GM12878 (cell line): ENCODE measurements around the gene COMMD3. TPM values are rescaled to one million over a fixed set of nuclear protein-coding genes. Genes with fewer than 3 reads are reported as not detected.

Experiments used
- BCL11A ChIP-seq: IDR thresholded peaks from 2 replicates; pipeline ENCODE4 v1.6.1; 2011; ENCODE audit warnings: low read depth, low read length
- FOXM1 ChIP-seq: IDR thresholded peaks from 2 replicates; pipeline ENCODE4 v1.6.1; 2012; ENCODE audit warnings: low read depth, mild to moderate bottlenecking, inconsistent platforms, low read length, moderate library complexity
- GABPA ChIP-seq: IDR thresholded peaks from 2 replicates; pipeline ENCODE4 v1.6.1; 2014; ENCODE audit warnings: antibody characterized with exemption, low read depth, mild to moderate bottlenecking, inconsistent platforms
- IKZF1 ChIP-seq: fragments of 450-650 bp; conservative IDR thresholded peaks from 2 replicates; pipeline ENCODE4 v1.6.1; 2017; ENCODE audit warnings: antibody characterized with exemption, mild to moderate bottlenecking
- KAT2A ChIP-seq: conservative IDR thresholded peaks from 2 replicates; pipeline ENCODE4 v1.6.1; 2011; ENCODE audit warnings: low read depth, low read length; ENCODE audit not compliant: control insufficient read depth
- MTA3 ChIP-seq: IDR thresholded peaks from 2 replicates; pipeline ENCODE4 v1.6.1; 2012; ENCODE audit warnings: low read length, inconsistent platforms, borderline replicate concordance
- MYC ChIP-seq: IDR thresholded peaks from 2 replicates; pipeline ENCODE4 v1.6.1; 2011; ENCODE audit warnings: mild to moderate bottlenecking, low read length, moderate library complexity, inconsistent platforms; ENCODE audit not compliant: insufficient read depth, insufficient replicate concordance, insufficient read length, severe bottlenecking
- NFIC ChIP-seq: IDR thresholded peaks from 2 replicates; pipeline ENCODE4 v1.6.1; 2012; ENCODE audit warnings: low read depth, mild to moderate bottlenecking, inconsistent platforms, low read length, moderate library complexity
- NFYB ChIP-seq: IDR thresholded peaks from 2 replicates; pipeline ENCODE4 v1.6.1; 2011; ENCODE audit warnings: low read depth, mild to moderate bottlenecking, low read length, improper control_type of control experiment, moderate library complexity; ENCODE audit not compliant: insufficient read depth
- NR2F1 ChIP-seq: fragments of 450-650 bp; conservative IDR thresholded peaks from 2 replicates; pipeline ENCODE4 v1.6.1; 2017; ENCODE audit warnings: mild to moderate bottlenecking
- NRF1 ChIP-seq: conservative IDR thresholded peaks from 2 replicates; pipeline ENCODE4 v1.6.1; 2011; ENCODE audit warnings: mild to moderate bottlenecking, low read depth, low read length, improper control_type of control experiment
- PAX5 ChIP-seq: IDR thresholded peaks from 2 replicates; pipeline ENCODE4 v1.6.1; 2011; ENCODE audit warnings: low read depth, low read length, borderline replicate concordance
- SP1 ChIP-seq: IDR thresholded peaks from one replicate; pipeline ENCODE4 v1.6.1; 2011; ENCODE audit warnings: low read depth, low read length
- TCF7 ChIP-seq: IDR thresholded peaks from 2 replicates; pipeline ENCODE4 v1.6.1; 2014; ENCODE audit warnings: antibody characterized with exemption, borderline replicate concordance
- polyA plus RNA-seq, 11 experiments: library from polyadenylated mRNA; depleted of rRNA in 4 of 11; unstranded in 6 of 11; stranded (reverse) in 5 of 11; fragments of >200 nt; fragmentation: Nextera tagmentation in 4 of 11; fragmentation: Illumina TruSeq in 1 of 11; extraction: Ambion mirVana in 4 of 11; extraction: Trizol in 1 of 11; gene quantifications; 1 replicate in 1 of 11; 2 replicates in 10 of 11; pipeline versions ENCODE4 v1.2.1 to v1.2.3, GENCODE V29; 2011 to 2016; ENCODE audit warnings: inconsistent platforms in 2 of 11, missing spikeins in 2 of 11, low read depth in 1 of 11
- total RNA-seq, 4 experiments: library from RNA; depleted of rRNA in 3 of 4; stranded (reverse); fragments of >200 nt in 3 of 4; fragmentation: Illumina TruSeq in 1 of 4; extraction: Trizol in 1 of 4; gene quantifications; 2 replicates each; pipeline versions ENCODE4 v1.2.1 to v1.2.3, GENCODE V29; 2013 to 2021
- TF ChIP-seq, protein P1 (sequence below): fragments of 150-350 bp; IDR thresholded peaks from 2 replicates; pipeline ENCODE4 v1.6.1; 2016; ENCODE audit warnings: low read depth, low read length
- TF ChIP-seq, protein P2 (sequence below): fragments of 450-650 bp; formaldehyde crosslinking; IDR thresholded peaks from 2 replicates; pipeline ENCODE4 v1.4.0; 2020; ENCODE audit warnings: mild to moderate bottlenecking, moderate library complexity
- TF ChIP-seq, protein P3 (sequence below): IDR thresholded peaks from 2 replicates; pipeline ENCODE4 v1.6.1; 2011; ENCODE audit warnings: borderline replicate concordance, low read depth, mild to moderate bottlenecking, moderate library complexity, low read length; ENCODE audit not compliant: insufficient read depth, poor library complexity, severe bottlenecking
- TF ChIP-seq, protein P4 (sequence below): IDR thresholded peaks from 2 replicates; pipeline ENCODE4 v1.6.1; 2011; ENCODE audit warnings: low read depth, mild to moderate bottlenecking, low read length, moderate library complexity, borderline replicate concordance; ENCODE audit errors: extremely low read depth

The COMMD3 gene
- total and polyA plus RNA-seq, 10 of the 15 experiments (the other 5 are each of a cell fraction or from before 2014, with no cell fraction given) = 64.5 to 248 (median 84.4) TPM

DNA sequence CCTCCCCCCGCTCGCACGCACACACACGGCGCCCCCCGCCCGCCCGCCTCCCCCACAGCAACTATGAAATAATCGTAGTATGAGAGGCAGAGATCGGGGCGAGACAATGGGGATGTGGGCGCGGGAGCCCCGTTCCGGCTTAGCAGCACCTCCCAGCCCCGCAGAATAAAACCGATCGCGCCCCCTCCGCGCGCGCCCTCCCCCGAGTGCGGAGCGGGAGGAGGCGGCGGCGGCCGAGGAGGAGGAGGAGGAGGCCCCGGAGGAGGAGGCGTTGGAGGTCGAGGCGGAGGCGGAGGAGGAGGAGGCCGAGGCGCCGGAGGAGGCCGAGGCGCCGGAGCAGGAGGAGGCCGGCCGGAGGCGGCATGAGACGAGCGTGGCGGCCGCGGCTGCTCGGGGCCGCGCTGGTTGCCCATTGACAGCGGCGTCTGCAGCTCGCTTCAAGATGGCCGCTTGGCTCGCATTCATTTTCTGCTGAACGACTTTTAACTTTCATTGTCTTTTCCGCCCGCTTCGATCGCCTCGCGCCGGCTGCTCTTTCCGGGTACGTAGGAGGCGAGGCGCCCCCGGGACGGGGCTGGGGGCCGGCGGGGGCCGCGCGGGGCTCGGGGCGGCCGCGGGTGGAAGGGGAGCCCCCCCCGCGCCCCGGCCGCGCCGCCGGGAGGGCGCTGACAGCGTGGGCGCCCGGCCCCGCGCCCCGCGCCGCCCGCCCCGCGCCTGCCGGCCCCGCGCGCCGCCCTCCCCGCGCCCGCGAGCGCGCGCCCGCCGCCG is 5.2 kb downstream of the COMMD3 start (continued):
- peak; percentile 44; the same call in 1 of the 2 replicates for TF ChIP-seq NR2F1
- TF ChIP-seq IKZF1 = peak; percentile 52
- TF ChIP-seq, protein P1, sequence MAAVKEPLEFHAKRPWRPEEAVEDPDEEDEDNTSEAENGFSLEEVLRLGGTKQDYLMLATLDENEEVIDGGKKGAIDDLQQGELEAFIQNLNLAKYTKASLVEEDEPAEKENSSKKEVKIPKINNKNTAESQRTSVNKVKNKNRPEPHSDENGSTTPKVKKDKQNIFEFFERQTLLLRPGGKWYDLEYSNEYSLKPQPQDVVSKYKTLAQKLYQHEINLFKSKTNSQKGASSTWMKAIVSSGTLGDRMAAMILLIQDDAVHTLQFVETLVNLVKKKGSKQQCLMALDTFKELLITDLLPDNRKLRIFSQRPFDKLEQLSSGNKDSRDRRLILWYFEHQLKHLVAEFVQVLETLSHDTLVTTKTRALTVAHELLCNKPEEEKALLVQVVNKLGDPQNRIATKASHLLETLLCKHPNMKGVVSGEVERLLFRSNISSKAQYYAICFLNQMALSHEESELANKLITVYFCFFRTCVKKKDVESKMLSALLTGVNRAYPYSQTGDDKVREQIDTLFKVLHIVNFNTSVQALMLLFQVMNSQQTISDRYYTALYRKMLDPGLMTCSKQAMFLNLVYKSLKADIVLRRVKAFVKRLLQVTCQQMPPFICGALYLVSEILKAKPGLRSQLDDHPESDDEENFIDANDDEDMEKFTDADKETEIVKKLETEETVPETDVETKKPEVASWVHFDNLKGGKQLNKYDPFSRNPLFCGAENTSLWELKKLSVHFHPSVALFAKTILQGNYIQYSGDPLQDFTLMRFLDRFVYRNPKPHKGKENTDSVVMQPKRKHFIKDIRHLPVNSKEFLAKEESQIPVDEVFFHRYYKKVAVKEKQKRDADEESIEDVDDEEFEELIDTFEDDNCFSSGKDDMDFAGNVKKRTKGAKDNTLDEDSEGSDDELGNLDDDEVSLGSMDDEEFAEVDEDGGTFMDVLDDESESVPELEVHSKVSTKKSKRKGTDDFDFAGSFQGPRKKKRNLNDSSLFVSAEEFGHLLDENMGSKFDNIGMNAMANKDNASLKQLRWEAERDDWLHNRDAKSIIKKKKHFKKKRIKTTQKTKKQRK = no peak
- TF ChIP-seq KAT2A = no peak
- TF ChIP-seq, protein P2, sequence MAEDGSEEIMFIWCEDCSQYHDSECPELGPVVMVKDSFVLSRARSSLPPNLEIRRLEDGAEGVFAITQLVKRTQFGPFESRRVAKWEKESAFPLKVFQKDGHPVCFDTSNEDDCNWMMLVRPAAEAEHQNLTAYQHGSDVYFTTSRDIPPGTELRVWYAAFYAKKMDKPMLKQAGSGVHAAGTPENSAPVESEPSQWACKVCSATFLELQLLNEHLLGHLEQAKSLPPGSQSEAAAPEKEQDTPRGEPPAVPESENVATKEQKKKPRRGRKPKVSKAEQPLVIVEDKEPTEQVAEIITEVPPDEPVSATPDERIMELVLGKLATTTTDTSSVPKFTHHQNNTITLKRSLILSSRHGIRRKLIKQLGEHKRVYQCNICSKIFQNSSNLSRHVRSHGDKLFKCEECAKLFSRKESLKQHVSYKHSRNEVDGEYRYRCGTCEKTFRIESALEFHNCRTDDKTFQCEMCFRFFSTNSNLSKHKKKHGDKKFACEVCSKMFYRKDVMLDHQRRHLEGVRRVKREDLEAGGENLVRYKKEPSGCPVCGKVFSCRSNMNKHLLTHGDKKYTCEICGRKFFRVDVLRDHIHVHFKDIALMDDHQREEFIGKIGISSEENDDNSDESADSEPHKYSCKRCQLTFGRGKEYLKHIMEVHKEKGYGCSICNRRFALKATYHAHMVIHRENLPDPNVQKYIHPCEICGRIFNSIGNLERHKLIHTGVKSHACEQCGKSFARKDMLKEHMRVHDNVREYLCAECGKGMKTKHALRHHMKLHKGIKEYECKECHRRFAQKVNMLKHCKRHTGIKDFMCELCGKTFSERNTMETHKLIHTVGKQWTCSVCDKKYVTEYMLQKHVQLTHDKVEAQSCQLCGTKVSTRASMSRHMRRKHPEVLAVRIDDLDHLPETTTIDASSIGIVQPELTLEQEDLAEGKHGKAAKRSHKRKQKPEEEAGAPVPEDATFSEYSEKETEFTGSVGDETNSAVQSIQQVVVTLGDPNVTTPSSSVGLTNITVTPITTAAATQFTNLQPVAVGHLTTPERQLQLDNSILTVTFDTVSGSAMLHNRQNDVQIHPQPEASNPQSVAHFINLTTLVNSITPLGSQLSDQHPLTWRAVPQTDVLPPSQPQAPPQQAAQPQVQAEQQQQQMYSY (CRISPR knock-in tag) = no peak
- TF ChIP-seq GABPA = no peak
- TF ChIP-seq TCF7 = no peak
- TF ChIP-seq MYC = no peak
- TF ChIP-seq SP1 = no peak
- TF ChIP-seq NRF1 = no peak
- TF ChIP-seq NFIC = no peak
- no peak for TF ChIP-seq MTA3
- TF ChIP-seq, protein P3, sequence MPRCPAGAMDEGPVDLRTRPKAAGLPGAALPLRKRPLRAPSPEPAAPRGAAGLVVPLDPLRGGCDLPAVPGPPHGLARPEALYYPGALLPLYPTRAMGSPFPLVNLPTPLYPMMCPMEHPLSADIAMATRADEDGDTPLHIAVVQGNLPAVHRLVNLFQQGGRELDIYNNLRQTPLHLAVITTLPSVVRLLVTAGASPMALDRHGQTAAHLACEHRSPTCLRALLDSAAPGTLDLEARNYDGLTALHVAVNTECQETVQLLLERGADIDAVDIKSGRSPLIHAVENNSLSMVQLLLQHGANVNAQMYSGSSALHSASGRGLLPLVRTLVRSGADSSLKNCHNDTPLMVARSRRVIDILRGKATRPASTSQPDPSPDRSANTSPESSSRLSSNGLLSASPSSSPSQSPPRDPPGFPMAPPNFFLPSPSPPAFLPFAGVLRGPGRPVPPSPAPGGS = no peak
- TF ChIP-seq NFYB = no peak
- TF ChIP-seq, protein P4, sequence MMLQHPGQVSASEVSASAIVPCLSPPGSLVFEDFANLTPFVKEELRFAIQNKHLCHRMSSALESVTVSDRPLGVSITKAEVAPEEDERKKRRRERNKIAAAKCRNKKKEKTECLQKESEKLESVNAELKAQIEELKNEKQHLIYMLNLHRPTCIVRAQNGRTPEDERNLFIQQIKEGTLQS = no peak
- no peak for TF ChIP-seq PAX5
- TF ChIP-seq BCL11A = no peak
- no peak for TF ChIP-seq FOXM1
